ENCODE measurements around the gene FARP2. TPM values are rescaled to one million over a fixed set of nuclear protein-coding genes. Genes with fewer than 3 reads are reported as not detected.

FARP2 gene
- total and polyA plus RNA-seq, 2 of the 13 experiments (the other 11 are each of a cell fraction or from before 2014, with no cell fraction given), result 28.0 to 45.4 TPM

GRCh38 chr2:241532733-241533601 lies 176.9 kb downstream of the FARP2 start (continued):
- TF ChIP-seq THAP9 (CRISPR knock-in tag; IDR thresholded peaks at IDR 0.05; ENCODE audit: borderline replicate concordance), result 0 out of 2 replicates have a peak, but pooled peaks have one; percentile 32
- peak; percentile 86 for TF ChIP-seq HIC2 (CRISPR knock-in tag; IDR thresholded peaks at IDR 0.05; ENCODE audit: low read depth)
- peak; percentile 90 for TF ChIP-seq ZNF687 (CRISPR knock-in tag; IDR thresholded peaks at IDR 0.05)
- 0 out of 2 replicates have a peak, but pooled peaks have one; percentile 23 for TF ChIP-seq ERF (CRISPR knock-in tag; IDR thresholded peaks at IDR 0.05)
- peak; percentile 32; the same call in 1 of the 2 replicates for TF ChIP-seq PHF20 (CRISPR knock-in tag; IDR thresholded peaks at IDR 0.05)
- peak; percentile 71; the same call in 1 of the 2 replicates for TF ChIP-seq FOXC1 (CRISPR knock-in tag; IDR thresholded peaks at IDR 0.05; ENCODE audit: borderline replicate concordance)
- peak; percentile 50; the same call in 1 of the 2 replicates for TF ChIP-seq PHF8 (CRISPR knock-in tag; IDR thresholded peaks at IDR 0.05)
- peak; percentile 58; the same call in 1 of the 2 replicates for TF ChIP-seq ZNF609 (CRISPR knock-in tag; IDR thresholded peaks at IDR 0.05; ENCODE audit: borderline replicate concordance)
- TF ChIP-seq ZMYM3 (CRISPR knock-in tag; IDR thresholded peaks at IDR 0.05), result peak; percentile 73
- peak; percentile 53 for TF ChIP-seq TBX2 (CRISPR knock-in tag; IDR thresholded peaks at IDR 0.05; ENCODE audit: borderline replicate concordance)
- peak; percentile 75 for TF ChIP-seq HNF4A (CRISPR knock-in tag; IDR thresholded peaks at IDR 0.05)
- peak; percentile 62; the same call in 1 of the 2 replicates for TF ChIP-seq ZNF772 (CRISPR knock-in tag; IDR thresholded peaks at IDR 0.05)
- 0 out of 2 replicates have a peak, but pooled peaks have one; percentile 36 for TF ChIP-seq NFKB2 (CRISPR knock-in tag; IDR thresholded peaks at IDR 0.05; ENCODE audit: borderline replicate concordance)

Data from HepG2 (cell line).